Activated CD8-positive, alpha-beta memory T cell treated with anti-CD3 and anti-CD28 coated beads, Interleukin-2, amount 50 U/mL, for 24 hours (primary cell): ENCODE results near the gene KRTAP5-9.
"Not testable (repeated sequence)": the region's sequence is repeated elsewhere in the genome, so short reads cannot be mapped to it uniquely, and the experiment has no call there.

ENCODE experiments used
- DNase-seq: peaks from one replicate; pipeline ENCODE4 v3.0.0-alpha.2; 2020; ENCODE audit errors: extremely low read depth

Gene KRTAP5-9

DNA sequence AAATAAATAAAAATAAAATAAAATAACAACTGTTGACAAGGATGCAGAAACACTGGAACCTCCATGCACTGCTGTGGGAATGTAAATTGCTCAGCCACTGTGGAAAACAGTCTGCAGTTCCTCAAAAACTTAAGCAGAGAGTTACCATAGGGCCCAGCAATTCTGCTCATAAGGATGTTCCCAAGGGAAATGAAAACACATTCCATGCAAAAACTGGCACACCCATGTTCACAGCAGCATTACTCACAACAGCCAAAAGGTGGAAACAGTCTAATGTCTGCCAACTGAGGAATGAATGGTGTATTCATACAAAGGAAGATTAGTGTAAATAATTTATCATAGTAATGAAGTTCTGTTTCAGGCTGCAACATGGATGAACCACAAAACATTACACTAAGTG is 13.9 kb downstream of the KRTAP5-9 start:
- no peak for DNase-seq

DNA sequence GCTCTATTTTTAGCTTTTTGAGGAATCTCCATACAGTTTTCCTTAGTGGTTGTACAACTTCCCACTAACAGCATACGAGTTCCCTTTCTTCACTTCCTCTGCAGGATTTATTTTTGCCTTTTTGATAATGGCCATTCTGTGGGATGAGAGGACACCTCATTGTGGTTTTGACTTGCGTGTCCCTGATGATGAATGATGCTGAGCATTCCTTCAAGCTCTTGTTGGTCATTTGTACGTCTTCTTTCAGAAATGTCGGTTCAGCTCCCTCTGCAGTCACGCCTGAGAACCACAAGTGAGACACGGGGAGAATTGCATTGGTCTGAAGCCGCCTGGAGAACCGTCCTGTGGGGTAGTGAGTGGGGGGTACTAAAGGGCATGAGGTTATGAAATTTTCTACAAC is 15.2 kb downstream of the KRTAP5-9 start:
- DNase-seq, result no peak

DNA sequence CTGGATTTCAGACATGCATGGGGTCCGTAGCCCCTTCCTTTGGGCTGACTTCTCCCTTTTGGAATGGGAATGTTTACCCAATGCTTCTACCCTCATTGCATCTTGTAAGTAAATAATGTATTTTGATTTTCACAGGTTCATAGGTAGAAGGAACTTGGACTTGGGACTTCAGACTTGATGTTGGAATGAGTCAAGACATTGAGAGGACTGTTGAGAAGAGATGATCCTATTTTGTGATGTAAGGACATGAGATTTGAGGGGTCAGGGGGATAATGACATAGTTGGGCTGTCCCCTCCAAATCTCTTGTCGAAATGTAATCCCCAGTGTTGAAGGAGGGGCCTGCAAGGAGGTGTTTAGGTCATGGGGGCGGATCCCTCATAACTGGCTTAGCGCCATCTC is 16.2 kb downstream of the KRTAP5-9 start:
- DNase-seq, result no peak

DNA sequence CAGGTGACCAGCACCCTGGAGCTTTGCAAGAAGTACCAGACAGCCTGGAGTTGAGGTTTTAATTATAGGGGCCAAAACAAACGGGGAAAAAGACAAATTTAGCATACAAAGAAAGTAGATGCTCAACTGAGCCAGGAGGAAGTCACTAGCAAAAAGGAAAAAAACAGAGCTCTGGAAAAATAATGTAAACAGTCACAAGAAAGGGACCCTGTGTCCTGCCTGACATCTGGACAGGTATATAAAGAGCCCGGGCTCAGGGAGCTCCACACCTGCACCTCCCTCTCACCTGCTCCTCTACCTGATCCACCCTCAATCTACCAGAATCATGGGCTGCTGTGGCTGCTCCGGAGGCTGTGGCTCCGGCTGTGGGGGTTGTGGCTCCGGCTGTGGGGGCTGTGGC is 17.0 kb downstream of the KRTAP5-9 start, which contains the start of gene KRTAP5-10:
Gene KRTAP5-10 (plus strand): TSS at position 301 of the 400 bp plus-strand sequence. CDS start 25 bp downstream, at position 326.
- no peak for DNase-seq

DNA sequence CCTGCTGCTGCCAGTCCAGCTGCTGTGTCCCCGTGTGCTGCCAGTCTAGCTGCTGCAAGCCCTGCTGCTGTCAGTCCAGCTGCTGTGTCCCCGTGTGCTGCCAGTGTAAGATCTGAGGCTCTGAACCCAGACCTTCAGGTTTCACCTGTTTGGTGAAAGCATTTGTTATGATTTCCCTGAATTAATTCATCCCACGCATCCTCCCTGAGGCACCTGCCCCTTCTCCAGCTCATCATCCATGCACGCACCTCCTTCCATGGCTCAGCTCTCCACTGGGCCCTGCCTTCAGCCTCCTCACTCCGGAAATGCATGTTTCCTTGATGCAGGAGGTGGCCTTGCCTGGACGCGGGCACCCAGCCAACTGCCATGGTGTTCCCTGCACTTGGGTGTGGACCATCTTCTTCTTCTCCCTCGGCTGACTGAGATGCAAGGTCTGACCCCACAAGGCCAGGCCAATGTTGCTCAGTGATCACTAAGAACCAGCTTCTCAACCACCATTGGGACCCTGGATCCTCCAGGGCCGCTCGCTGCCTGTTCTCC is 17.9 kb downstream of the KRTAP5-9 start:
- DNase-seq, result no peak

DNA sequence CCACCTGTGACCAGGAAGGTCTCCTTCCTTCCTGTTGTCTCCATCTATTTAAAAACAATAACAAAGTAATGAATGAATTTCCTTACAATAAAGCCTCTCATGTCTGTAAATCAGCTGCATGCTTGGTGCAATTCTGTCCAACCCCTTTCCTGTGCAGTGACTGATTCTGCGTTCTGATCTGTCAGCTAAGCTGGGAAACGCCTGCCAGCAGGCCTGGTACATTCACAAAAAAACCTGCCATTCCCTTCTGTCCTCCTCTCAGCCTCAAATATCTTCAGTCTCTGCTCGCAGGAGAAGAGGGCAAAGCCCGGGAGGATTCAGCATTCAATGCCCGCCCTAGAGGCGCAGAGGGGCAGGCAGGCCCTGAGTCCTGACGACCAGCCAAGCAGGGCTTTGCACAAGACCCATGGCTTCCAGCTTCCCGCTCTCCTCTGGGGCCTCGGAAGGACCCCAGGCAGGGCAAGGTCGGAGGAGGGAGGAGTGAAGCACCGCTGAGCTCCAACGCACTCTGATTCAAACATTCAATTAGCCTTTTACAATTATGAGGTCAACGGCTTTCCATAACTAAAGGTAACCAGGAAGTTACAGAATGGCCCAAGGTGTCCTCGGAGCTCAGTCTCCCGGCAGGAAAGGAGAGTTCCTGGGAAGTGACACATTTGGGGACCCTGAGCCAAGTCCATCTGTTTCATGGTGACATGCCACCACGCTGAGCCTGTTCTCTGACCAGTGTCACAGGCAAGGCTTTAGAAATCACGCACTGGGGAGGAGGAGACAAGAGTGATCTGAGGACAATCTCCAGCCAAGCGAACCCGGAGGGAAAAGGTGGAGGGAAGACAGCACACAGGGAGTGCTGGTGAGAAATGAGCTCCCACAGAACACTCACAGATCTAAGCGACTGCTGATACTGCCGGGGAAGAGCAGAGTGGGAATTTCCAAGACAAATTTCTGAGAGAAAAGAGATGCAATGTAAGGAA is 18.7 kb downstream of the KRTAP5-9 start:
- not testable (repeated sequence) for DNase-seq

DNA sequence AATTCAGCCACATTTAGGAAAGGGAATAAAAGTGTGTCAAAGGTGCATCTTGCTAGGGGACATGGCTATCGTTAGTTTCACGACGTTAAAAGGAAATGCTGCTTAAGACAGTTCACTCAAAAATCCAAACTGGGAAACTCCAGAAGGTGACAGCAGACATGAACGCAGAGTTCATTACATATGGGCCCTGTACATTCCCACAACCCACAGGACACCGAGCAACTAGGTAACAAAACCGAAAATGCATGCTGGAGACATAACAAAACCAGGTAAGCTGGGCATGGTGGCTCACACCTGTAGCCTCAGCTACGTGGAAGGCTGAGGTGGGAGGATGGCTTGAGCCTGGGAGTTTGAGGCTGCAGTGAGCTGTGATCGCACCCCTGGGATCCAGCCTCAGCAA is 19.4 kb downstream of the KRTAP5-9 start:
- not testable (repeated sequence) for DNase-seq

DNA sequence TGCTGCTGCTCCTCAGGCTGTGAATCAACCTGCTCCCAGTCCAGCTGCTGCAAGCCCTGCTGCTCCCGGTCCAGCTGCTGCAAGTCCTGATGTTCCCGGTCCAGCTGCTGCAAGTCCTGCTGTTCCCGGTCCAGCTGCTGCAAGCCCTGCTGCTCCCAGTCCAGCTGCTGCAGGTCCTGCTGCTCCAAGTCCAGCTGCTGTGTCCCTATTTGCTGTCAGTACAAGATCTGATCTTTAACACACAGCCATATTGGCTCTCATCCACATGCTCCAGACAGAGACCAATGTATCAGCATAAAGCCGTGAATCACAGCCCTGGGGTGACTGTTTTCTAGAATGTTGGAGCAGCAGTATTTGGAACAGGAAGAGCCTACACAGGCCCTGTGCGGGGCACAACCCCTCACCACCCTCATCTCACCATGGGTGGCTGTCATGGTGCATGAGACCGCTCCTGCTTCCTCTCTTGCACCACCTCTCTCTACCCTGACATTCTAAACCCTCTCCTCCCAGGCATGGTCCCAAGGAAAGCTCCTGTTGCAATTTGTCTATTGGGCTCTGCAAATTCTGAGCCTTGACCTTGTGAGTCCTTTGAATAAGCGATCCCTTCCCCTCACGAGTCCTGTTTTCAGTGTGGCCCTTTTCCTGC is 20.6 kb downstream of the KRTAP5-9 start:
- DNase-seq, result no peak

DNA sequence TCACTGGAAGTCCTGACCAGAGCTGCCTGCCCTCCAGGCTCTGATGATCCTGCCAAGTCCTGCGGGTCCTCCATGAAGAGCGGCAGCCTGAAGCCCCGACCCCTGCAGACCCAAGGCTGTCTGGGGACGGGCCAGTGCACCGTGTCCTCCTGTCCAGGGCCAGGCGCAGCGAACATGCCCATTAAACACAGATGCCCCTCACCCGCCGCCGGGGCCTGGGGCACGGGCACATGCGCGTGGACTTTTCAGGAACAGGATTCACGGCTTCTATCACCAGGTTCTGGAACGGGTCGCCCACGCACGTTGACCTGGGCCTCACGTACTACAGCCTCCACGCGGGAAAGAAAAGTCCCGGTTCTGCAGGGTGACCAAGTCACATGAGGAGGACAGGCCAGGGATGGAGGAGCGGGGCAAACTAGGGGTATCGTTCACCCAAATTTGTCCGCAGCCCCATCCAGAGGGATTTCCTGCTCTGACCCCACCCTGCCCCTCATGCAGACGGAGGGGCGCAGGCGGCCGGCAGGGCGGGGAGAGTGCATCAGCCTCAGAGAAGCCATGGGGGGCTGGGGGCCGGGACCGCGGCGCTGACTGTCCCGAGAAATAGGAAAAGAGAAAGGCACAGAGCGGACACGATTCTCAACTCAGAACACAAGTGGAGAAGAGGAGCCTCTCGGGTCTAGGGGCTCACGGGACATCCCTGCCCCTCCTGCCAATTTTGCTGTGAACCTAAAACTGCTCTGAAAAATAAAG is 23.1 kb downstream of the KRTAP5-9 start:
- DNase-seq, result not testable (repeated sequence)

DNA sequence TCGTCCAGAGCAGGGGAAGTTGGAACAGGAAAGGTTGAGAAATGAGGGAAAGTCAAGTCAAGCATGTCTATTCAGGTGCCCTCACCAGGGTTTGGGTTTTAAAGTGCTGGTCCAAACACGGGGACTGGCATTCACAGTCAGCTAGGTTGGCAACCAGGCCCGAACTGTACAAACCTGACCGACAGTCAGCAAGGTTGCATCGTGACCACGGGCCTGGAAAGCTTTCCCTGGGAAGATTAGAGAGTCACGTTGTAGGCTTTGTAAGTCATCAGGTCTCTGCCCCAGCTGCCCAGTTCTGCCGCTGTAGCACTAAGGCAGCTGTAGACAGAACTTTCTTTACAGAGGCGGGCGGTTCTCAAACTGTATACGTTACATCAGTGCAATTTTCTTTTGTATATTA is 24.6 kb downstream of the KRTAP5-9 start:
- no peak for DNase-seq

DNA sequence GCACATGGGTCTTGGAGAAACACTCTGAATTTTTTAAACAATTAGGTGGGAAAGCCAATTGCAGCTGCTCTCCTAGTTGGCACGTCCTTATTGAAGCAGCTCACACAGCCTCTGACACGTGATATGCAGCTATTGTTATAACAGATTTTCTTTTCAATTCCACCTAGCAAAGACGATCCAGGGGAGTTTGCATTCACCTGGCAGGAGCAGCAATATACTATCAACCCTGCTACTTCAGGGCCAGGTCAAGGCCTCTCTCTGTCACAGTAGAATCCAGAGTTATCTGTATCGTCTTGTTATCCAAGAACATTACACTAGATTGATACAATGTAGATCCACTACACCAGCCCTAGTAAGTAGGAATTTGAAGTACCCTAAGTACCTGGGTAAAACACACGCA is 26.2 kb downstream of the KRTAP5-9 start:
- no peak for DNase-seq

DNA sequence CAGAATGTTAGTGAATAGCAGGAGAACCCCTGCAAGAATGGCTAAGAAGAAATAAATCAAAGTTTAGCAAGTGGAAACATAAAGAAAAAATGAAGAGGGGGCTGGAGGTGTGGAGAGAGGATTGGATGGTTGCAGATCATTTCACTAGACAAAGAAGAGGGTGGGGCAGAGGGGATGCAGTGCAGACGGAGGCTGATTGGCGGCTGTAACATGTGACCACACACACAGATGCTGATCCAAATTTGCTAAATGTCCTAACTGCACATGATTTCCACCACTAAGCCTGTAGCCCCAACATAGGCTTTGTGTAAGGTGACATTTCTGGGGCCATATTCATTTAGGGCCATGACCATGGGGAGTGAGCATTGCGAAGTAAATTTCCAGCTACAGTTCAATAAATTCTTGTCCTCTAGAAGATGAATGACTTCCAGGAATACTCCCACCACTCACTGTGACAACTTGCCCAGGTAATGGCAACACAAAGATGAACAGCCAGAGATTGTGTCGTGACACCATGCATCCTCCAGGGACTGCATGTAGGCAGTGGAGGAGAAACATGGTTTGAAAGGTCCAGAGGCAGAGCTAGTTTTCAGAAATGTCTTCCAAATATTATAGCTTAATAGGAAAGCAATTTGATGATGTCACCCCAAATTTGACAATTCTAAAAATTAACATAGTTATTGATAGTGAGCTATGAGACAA is 27.7 kb downstream of the KRTAP5-9 start:
- no peak for DNase-seq

DNA sequence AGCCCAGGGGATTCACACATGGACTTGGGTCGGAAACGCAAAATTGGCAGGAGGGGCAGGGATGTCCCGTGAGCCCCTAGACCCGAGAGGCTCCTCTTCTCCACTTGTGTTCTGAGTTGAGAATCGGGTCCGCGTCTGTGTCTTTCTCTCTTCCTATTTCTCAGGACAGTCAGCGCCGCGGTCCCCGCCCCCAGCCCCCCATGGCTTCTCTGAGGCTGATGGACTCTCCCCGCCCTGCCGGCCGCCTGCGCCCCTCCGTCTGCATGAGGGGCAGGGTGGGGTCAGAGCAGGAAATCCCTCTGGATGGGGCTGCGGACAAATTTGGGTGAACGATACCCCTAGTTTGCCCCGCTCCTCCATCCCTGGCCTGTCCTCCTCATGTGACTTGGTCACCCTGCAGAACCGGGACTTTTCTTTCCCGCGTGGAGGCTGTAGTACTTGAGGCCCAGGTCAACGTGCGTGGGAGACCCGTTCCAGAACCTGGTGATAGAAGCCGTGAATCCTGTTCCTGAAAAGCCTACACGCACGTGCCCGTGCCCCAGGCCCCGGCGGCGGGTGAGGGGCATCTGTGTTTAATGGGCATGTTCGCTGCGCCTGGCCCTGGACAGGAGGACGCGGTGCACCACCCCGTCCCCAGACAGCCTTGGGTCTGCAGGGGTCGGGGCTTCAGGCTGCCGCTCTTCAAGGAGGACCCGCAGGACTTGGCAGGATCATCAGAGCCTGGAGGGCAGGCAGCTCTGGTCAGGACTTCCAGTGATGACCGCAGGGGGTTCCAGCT is 28.7 kb downstream of the KRTAP5-9 start:
- not testable (repeated sequence) for DNase-seq

DNA sequence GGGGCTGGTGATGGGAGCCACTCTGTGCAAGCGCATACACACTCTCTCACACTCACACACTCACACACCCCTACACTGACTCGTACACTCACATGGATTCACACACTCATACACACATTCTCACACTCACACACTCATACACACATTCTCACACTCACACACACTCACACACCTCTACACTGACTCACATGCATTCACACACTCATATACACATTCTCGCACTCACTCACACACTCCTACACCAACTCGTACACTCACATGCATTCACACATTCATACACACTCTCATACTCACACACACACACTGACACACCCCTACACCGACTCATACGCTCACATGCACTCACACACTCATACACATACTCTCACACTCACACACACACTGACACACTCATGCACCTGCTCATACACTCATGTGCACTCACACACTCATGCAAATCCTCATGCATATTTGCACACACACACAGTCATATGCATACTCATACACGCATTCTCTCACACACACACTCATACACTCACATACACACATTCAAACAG is 29.3 kb downstream of the KRTAP5-9 start:
- DNase-seq, result no peak

DNA sequence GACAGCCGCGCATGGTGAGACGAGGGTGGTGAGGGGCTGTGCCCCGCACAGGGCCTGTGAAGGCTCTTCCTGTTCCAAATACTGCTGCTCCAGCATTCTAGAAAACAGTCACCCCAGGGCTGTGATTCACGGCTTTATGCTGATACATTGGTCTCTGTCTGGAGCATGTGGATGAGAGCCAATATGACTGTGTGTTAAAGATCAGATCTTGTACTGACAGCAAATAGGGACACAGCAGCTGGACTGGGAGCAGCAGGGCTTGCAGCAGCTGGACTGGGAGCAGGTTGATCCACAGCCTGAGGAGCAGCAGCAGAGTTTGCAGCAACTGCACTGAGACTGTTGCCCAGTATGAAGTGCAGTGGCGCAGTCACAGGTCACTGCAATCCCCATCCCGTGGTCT is 31.3 kb downstream of the KRTAP5-9 start:
- DNase-seq, result not testable (repeated sequence)

DNA sequence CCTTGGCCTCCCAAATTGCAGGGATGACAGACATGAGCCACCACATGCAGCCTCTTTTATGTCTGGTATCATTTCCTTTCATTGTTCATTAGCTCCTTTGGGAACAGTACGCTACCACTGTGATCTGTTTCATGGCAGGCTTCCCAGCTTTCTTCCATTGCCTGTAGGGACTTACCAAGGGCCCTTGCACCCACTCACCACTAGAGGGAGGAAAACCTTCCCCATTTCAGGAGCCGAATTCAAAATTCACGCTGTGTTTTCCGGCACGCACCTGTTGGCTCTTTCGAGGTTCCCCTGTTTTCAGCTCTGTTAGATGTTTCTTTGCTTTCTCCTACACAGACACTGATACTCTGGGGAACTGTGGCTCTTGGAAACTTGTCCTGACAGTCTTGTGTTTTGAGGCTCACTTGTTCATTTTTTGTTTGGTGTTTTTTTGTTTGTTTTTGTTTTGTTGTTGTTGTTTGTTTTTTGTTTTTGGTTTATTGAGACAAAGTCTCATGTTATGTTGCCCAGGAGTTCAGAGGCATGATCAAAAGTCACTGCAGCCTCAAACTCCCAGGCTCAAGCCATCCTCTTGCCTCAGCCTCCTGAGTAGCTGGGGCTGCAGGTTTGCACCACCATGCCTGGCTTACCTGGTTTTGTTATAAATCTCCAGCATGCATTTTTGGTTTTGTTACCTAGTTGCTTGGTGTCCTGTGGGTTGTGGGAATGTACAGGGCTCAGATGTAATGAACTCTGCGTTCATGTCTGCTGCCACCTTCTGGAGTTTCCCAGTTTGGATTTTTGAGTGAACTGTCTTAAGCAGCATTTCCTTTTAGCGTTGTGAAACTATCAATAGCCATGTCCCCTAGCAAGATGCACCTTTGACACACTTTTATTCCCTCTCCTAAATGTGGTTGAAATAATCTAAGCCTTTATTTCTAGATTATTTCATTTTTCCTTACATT is 32.1 kb downstream of the KRTAP5-9 start:
- DNase-seq, result no peak

DNA sequence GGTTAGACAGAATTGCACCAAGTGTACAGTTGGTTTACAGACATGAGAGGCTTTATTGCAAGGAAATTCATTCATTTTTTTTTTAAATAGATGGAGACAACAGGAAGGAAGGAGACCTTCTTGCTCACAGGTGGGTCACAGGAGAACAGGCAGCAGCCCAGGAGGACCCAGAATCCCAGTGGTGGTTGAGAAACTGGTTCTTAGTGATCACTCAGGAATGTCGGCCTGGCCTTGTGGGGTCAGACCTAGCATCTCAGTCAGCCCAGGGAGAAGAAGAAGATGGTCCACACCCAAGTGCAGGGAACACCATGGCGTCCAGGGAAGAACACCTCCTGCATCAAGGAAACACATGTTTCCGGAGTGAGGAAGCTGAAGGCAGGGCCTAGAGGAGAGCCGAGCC is 33.6 kb downstream of the KRTAP5-9 start:
- DNase-seq, result no peak

DNA sequence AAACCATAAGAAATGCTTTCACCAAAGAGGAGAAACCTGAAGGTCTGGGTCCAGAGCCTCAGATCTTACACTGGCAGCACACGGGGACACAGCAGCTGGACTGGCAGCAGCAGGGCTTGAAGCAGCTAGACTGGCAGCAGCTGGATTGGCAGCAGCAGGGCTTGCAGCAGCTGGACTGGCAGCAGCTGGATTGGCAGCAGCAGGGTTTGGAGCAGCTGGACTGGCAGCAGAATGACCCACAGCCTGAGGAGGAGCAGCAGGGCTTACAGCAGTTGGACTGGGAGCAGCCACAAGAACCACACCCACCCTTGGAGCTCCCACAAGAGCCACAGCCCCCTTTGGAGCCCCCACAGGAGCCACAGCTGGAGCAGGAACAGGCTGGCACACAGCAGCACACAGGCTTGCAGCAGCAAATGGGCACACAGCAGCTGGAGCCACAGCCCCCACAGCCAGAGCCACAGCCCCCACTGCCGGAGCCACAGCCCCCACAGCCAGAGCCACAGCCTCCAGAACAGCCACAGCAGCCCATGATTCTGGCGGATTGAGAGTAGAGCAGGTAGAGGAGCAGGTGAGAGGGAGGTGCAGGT is 34.2 kb downstream of the KRTAP5-9 start, which contains the start of gene KRTAP5-11:
Gene KRTAP5-11 (minus strand): TSS at position 567 of the 587 bp plus-strand sequence. CDS start 38 bp downstream, at position 529.
- DNase-seq, result no peak
